Activated CD8-positive, alpha-beta memory T cell treated with anti-CD3 and anti-CD28 coated beads for 4 hours (primary cell): ENCODE measurements around the gene PARD6G.

Experiments
- DNase-seq, 2 donors: peaks; one replicate each; pipeline ENCODE4 v3.0.0-alpha.2; 2020; ENCODE audit warnings: low read depth in 2 of 2

PARD6G gene

GRCh38 chr18:80108121-80108536 is 139.2 kb downstream of the PARD6G start:
- no peak for DNase-seq

GRCh38 chr18:80107426-80107825 is 139.9 kb downstream of the PARD6G start:
- no peak for DNase-seq
